ENCODE data around the gene FKBP2. TPM values are rescaled to one million over a fixed set of nuclear protein-coding genes. Genes with fewer than 3 reads are reported as not detected.

The FKBP2 gene
- total RNA-seq, 1 donor from 2014 or later, result 48.2 TPM

DNA sequence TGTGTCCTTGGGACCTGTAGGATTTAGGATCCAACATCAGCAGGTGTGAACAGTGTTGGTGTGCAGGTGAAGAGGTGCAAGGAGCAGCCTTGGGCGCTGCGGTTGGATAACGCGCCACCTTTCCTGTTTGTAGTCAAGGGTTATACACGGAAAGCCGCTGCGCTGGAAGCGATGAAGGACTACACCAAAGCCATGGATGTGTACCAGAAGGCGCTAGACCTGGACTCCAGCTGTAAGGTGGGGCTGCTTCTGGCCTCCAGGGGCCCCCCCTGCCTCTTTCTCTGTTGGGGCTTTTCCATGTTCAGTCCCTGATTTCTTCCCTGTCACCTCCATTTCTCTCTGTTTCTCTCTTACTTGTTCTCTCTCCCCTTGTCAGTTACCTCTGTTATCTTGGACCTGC is 37.9 kb upstream of the FKBP2 start:
- DNase-seq (no peak), ATAC-seq (no peak)
- no peak for TF ChIP-seq CTCF (IDR thresholded peaks at IDR 0.05)
- no peak overlapping the region for H3K4me3 ChIP-seq
- peaks cover 39% of the 10 kb centered on the region for H3K4me1 ChIP-seq
- H3K27me3 ChIP-seq (ENCODE audit: low read depth), result no peaks in the 10 kb centered on the region
- H3K27ac ChIP-seq, result no peak overlapping the region
- intact Hi-C loops (cut with DNase I), result no loop called here
- H3K9me3 ChIP-seq, result no peaks in the 10 kb centered on the region
- H3K36me3 ChIP-seq, result peaks cover 71% of the 10 kb centered on the region

DNA sequence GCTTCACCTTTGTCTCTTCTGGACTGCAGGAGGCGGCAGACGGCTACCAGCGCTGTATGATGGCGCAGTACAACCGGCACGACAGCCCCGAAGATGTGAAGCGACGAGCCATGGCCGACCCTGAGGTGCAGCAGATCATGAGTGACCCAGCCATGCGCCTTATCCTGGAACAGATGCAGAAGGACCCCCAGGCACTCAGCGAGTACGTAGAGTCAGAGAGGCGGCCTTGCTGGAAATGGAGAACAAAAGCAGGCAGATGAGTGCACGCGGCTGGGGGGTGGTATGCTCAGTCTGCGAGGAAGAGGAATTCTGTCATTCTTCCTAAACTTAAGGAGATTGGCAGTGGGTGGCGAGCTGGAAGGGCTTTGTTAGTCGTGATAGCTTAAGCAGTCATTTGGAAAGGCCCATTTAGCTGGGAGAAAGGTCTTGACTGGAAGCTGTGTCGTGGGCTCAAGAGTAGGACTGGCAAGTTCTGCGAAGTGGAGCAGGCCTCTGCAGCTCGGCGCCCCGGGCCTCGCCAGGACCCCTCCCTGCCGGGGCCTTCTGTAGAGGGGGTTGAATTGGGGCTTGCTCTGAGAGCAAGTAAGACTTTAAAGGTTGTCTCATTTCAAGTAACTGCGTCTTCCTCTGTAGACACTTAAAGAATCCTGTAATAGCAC is 37.3 kb upstream of the FKBP2 start:
- Histone ChIP-seq H3K9me3 (no peaks in the 10 kb centered on the region), H3K4me1 (peaks cover 44% of the 10 kb centered on the region), H3K36me3 (peaks cover 66% of the 10 kb centered on the region), H3K27me3 (ENCODE audit: low read depth) (no peaks in the 10 kb centered on the region), H3K27ac (no peak overlapping the region), H3K4me3 (no peak overlapping the region)
- DNase-seq, result no peak
- no peak for ATAC-seq
- TF ChIP-seq CTCF (IDR thresholded peaks at IDR 0.05), result no peak
- intact Hi-C loops (cut with DNase I), result no loop called here

DNA sequence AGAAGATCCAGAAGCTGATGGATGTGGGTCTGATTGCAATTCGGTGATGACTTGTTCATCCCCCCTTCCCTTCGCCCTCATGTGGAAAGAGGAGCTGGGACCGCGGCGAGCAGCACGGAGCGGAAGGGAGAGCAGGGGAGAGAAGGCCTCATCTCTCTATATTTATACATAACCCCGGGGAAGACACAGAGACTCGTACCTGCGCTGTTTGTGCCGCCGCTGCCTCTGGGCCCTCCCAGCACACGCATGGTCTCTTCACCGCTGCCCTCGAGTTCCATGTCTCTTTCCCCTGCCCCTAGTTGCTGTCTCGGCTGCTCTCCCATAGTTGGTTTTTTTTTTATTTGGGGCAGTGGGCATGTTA is 36.8 kb upstream of the FKBP2 start:
- H3K27ac ChIP-seq, result no peak overlapping the region
- no peaks in the 10 kb centered on the region for H3K9me3 ChIP-seq
- no peak for TF ChIP-seq CTCF (IDR thresholded peaks at IDR 0.05)
- H3K4me3 ChIP-seq, result no peak overlapping the region
- no peaks in the 10 kb centered on the region for H3K27me3 ChIP-seq (ENCODE audit: low read depth)
- H3K4me1 ChIP-seq, result peaks cover 49% of the 10 kb centered on the region
- intact Hi-C loops (cut with DNase I), result no loop called here
- no peak for DNase-seq
- no peak for ATAC-seq
- H3K36me3 ChIP-seq, result peaks cover 61% of the 10 kb centered on the region

DNA sequence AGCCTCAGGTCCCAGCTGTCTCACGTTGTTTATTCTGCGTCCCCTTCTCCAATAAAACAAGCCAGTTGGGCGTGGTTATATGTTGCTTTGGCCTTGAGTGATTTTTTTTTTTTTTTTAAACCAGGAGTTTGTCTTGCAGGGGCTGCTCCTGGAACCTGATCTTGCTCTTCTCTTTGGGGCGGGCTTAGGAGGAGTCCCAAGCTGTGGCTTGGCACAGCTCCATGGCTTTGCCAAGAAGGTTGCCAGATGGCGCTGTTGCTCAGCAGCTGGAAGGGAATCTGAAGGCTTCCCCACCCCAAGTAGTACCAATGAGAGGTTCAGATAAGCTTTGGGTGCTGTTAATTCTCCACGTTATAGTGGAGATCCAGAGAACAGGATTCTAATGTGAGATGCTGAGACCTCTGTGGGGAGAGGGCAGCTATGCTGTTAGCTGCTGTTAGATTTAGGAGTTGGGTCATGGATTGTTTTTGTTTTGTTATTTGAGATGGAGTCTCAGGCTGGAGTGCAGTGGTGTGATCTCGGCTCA is 36.4 kb upstream of the FKBP2 start:
- peak; percentile 77 for TF ChIP-seq CTCF (IDR thresholded peaks at IDR 0.05)
- peaks cover 57% of the 10 kb centered on the region for H3K36me3 ChIP-seq
- intact Hi-C loops (cut with DNase I), result no loop called here

GRCh38 chr11:64206457-64207255 is 34.2 kb upstream of the FKBP2 start, which contains the start of gene FERMT3:
Gene FERMT3, plus strand, starts transcription at chr11:64206721. Its CDS starts 644 bp downstream, at chr11:64207365.
- peak within 1 kb of the TSS; percentile 64 for H3K4me3 ChIP-seq
- no peaks in the 10 kb centered on the region for H3K9me3 ChIP-seq
- DNase-seq, result peak; percentile 89
- H3K27me3 ChIP-seq (ENCODE audit: low read depth), result no peaks in the 10 kb centered on the region
- TF ChIP-seq CTCF (IDR thresholded peaks at IDR 0.05), result no peak
- H3K4me1 ChIP-seq, result peaks cover 50% of the 10 kb centered on the region
- H3K27ac ChIP-seq, result peak within 1 kb of the TSS; percentile 85
- intact Hi-C loops (cut with DNase I), result no loop called here
- ATAC-seq, result peak; percentile 66 to 77
- peaks cover 54% of the 10 kb centered on the region for H3K36me3 ChIP-seq

More for the DNA sequence above, 36.4 kb upstream of the FKBP2 start:
- Histone ChIP-seq H3K4me3 (no peak overlapping the region), H3K4me1 (peaks cover 50% of the 10 kb centered on the region), H3K27me3 (ENCODE audit: low read depth) (no peaks in the 10 kb centered on the region), H3K27ac (no peak overlapping the region), H3K9me3 (no peaks in the 10 kb centered on the region)
- peak; percentile 91 for DNase-seq
- peak; percentile 78 to 79 for ATAC-seq

All from lower lobe of right lung (tissue), 2 donors.